Measurements from ENCODE around the gene DPYSL5. TPM values are rescaled to one million over a fixed set of nuclear protein-coding genes. Genes with fewer than 3 reads are reported as not detected.

The DPYSL5 gene
- total and polyA plus RNA-seq, 9 of the 15 experiments (the other 6 are each of a cell fraction or from before 2014, with no cell fraction given), result 0.06 TPM; not detected in 8

- TF ChIP-seq, protein P1, sequence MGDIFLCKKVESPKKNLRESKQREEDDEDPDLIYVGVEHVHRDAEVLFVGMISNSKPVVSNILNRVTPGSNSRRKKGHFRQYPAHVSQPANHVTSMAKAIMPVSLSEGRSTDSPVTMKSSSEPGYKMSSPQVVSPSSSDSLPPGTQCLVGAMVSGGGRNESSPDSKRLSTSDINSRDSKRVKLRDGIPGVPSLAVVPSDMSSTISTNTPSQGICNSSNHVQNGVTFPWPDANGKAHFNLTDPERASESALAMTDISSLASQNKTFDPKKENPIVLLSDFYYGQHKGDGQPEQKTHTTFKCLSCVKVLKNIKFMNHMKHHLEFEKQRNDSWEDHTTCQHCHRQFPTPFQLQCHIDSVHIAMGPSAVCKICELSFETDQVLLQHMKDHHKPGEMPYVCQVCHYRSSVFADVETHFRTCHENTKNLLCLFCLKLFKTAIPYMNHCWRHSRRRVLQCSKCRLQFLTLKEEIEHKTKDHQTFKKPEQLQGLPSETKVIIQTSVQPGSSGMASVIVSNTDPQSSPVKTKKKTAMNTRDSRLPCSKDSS (IDR thresholded peaks at IDR 0.05; ENCODE audit: low read depth, partially characterized antibody), result no peak
- TF ChIP-seq C11orf30 (IDR thresholded peaks at IDR 0.05; ENCODE audit: low read depth) (no peak), HMGXB4 (CRISPR knock-in tag; IDR thresholded peaks at IDR 0.05) (no peak), NFXL1 (CRISPR knock-in tag; IDR thresholded peaks at IDR 0.05) (no peak), HMG20A (CRISPR knock-in tag; conservative IDR thresholded peaks at IDR 0.05) (no peak), ZNF239 (CRISPR knock-in tag; IDR thresholded peaks at IDR 0.05) (no peak), ZNF212 (CRISPR knock-in tag; IDR thresholded peaks at IDR 0.05) (no peak)
- TF ChIP-seq, protein P2, sequence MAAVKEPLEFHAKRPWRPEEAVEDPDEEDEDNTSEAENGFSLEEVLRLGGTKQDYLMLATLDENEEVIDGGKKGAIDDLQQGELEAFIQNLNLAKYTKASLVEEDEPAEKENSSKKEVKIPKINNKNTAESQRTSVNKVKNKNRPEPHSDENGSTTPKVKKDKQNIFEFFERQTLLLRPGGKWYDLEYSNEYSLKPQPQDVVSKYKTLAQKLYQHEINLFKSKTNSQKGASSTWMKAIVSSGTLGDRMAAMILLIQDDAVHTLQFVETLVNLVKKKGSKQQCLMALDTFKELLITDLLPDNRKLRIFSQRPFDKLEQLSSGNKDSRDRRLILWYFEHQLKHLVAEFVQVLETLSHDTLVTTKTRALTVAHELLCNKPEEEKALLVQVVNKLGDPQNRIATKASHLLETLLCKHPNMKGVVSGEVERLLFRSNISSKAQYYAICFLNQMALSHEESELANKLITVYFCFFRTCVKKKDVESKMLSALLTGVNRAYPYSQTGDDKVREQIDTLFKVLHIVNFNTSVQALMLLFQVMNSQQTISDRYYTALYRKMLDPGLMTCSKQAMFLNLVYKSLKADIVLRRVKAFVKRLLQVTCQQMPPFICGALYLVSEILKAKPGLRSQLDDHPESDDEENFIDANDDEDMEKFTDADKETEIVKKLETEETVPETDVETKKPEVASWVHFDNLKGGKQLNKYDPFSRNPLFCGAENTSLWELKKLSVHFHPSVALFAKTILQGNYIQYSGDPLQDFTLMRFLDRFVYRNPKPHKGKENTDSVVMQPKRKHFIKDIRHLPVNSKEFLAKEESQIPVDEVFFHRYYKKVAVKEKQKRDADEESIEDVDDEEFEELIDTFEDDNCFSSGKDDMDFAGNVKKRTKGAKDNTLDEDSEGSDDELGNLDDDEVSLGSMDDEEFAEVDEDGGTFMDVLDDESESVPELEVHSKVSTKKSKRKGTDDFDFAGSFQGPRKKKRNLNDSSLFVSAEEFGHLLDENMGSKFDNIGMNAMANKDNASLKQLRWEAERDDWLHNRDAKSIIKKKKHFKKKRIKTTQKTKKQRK (IDR thresholded peaks at IDR 0.05; ENCODE audit: borderline replicate concordance, low read depth, low read length), result no peak
Observed at GRCh38 chr2:26907416-26907815, 59.5 kb downstream of the DPYSL5 start (continued).

All from K562 (cell line).